ENCODE results near the gene C19orf12. TPM values are rescaled to one million over a fixed set of nuclear protein-coding genes. Genes with fewer than 3 reads are reported as not detected.

The C19orf12 gene
- total RNA-seq, 2 donors from 2014 or later: 36.1 to 46.4 TPM

- ATAC-seq (ENCODE audit: insufficient number of reproducible peaks, low FRiP score, low read depth): no peak
These were observed 44.3 kb upstream of the C19orf12 start for GRCh38 chr19:29759359-29759758.

GRCh38 chr19:29758863-29759262 lies 43.8 kb upstream of the C19orf12 start:
- H3K27ac ChIP-seq: no peak overlapping the region
- H3K9me3 ChIP-seq: no peaks in the 10 kb centered on the region
- TF ChIP-seq CTCF (IDR thresholded peaks at IDR 0.05): no peak
- DNase-seq (ENCODE audit: low spot score): no peak
- H3K4me1 ChIP-seq (ENCODE audit: control insufficient read depth in 1 of 2, low read depth in 2 of 2): no peaks in the 10 kb centered on the region
- no peak for ATAC-seq (ENCODE audit: insufficient number of reproducible peaks, low FRiP score, low read depth)
- no peaks in the 10 kb centered on the region for H3K27me3 ChIP-seq (replicated peaks; ENCODE audit: insufficient read depth)
- H3K4me3 ChIP-seq: no peak overlapping the region
- H3K36me3 ChIP-seq: no peaks in the 10 kb centered on the region

More at GRCh38 chr19:29759359-29759758, 44.3 kb upstream of the C19orf12 start:
- Histone ChIP-seq H3K27me3 (replicated peaks; ENCODE audit: insufficient read depth) (no peaks in the 10 kb centered on the region), H3K4me1 (ENCODE audit: control insufficient read depth in 1 of 2, low read depth in 2 of 2) (no peaks in the 10 kb centered on the region), H3K9me3 (no peaks in the 10 kb centered on the region), H3K36me3 (no peaks in the 10 kb centered on the region), H3K27ac (no peak overlapping the region), H3K4me3 (no peak overlapping the region)
- no peak for DNase-seq (ENCODE audit: low spot score)
- no peak for TF ChIP-seq CTCF (IDR thresholded peaks at IDR 0.05)

DNA sequence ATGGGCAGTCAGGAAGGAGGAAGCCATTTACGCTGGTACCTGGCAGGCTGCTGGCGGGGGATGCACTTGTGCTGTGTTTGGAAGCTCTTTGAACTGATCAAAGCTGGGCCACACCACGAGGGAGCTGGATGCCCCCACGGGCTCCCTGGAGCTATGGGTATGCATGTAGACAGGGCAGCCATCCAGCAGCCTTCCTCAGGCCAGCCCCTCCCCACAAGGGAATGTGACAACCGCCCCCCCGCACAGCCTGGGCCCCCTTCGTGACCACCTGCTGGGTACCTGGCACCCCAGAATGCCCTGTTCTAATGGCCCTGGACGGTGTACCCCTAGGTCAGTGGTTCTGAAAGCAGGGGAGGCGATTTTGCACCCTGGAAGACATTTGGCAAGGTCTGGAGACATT lies 42.5 kb upstream of the C19orf12 start:
- no peak for DNase-seq (ENCODE audit: low spot score)
- H3K27me3 ChIP-seq (replicated peaks; ENCODE audit: insufficient read depth): no peaks in the 10 kb centered on the region
- ATAC-seq (ENCODE audit: insufficient number of reproducible peaks, low FRiP score, low read depth): no peak
- no peaks in the 10 kb centered on the region for H3K4me1 ChIP-seq (ENCODE audit: control insufficient read depth in 1 of 2, low read depth in 2 of 2)
- no peaks in the 10 kb centered on the region for H3K36me3 ChIP-seq
- no peak for TF ChIP-seq CTCF (IDR thresholded peaks at IDR 0.05)
- H3K27ac ChIP-seq: no peak overlapping the region
- H3K4me3 ChIP-seq: no peak overlapping the region
- H3K9me3 ChIP-seq: no peaks in the 10 kb centered on the region

DNA sequence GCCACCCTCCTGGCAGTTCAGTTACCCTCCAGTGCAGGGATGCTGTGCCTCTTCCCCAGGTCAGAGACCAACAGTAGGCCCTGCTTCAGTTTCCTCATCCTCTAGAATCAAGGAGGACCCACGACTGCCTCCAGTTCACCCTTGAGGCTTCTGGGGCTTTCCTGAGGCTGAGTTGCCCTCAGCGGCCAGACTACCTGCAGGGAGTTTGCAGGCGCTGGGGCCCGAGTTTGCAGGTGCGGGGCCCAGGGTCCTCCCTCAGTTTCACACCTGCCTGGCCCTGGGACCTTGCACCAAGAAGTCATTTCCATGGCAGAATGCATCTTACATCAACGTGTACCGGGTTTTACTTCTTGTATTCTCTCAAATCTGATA lies 38.9 kb upstream of the C19orf12 start:
- no peaks in the 10 kb centered on the region for H3K9me3 ChIP-seq
- no peaks in the 10 kb centered on the region for H3K27me3 ChIP-seq (replicated peaks; ENCODE audit: insufficient read depth)
- no peak overlapping the region for H3K4me3 ChIP-seq
- no peaks in the 10 kb centered on the region for H3K4me1 ChIP-seq (ENCODE audit: control insufficient read depth in 1 of 2, low read depth in 2 of 2)
- H3K27ac ChIP-seq: no peak overlapping the region
- DNase-seq (ENCODE audit: low spot score) (no peak), ATAC-seq (ENCODE audit: insufficient number of reproducible peaks, low FRiP score, low read depth) (no peak)
- no peak for TF ChIP-seq CTCF (IDR thresholded peaks at IDR 0.05)
- no peaks in the 10 kb centered on the region for H3K36me3 ChIP-seq

DNA sequence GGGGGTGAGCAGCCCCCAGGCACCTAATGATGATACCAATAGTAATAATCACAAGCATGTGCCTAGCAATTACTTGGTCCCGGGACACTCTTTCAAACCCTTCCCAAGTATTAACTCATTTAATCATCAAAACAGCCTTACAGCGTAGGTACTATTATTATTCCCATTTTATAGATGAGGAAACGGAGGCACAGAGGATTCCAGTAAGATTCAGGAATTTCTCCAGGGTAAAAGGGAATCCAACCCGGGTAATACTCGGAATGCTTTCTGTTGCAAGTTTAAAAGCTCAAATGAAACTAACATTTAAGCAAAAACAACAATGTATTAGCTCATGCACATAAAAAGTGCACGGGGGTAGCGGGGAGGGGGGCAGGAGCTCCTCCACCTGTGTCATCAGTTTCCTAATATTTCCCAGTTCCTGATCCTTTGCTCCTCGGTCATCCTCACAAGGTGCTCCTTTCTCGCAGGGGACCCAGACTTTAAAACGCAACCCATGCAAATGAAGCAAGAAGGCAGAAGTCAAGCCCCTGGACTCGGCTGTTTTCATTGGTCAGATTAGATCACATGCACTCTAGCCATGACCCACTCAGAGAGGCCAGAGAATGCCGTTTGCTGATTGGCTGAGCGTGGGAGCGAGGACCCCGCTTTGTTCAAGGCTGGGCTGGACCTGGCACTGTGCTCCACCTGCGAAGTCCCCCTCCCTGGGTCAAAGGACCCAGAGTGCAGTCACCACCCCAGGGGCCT lies 38.3 kb upstream of the C19orf12 start:
- H3K4me1 ChIP-seq (ENCODE audit: control insufficient read depth in 1 of 2, low read depth in 2 of 2): no peaks in the 10 kb centered on the region
- no peak for TF ChIP-seq CTCF (IDR thresholded peaks at IDR 0.05)
- DNase-seq (ENCODE audit: low spot score) (no peak), ATAC-seq (ENCODE audit: insufficient number of reproducible peaks, low FRiP score, low read depth) (no peak)
- no peak overlapping the region for H3K4me3 ChIP-seq
- no peaks in the 10 kb centered on the region for H3K27me3 ChIP-seq (replicated peaks; ENCODE audit: insufficient read depth)
- H3K9me3 ChIP-seq: no peaks in the 10 kb centered on the region
- H3K27ac ChIP-seq: no peak overlapping the region
- no peaks in the 10 kb centered on the region for H3K36me3 ChIP-seq
